Inflammatory macrophage treated with lipopolysaccharide for 1 hour (primary cell): ENCODE results near the gene LRRFIP2.

Experiments used
- DNase-seq, 2 donors: peaks; one replicate each; pipeline ENCODE4 v3.0.0-alpha.2; 2020 to 2022

LRRFIP2 gene

GRCh38 chr3:37114251-37115145, 59.9 kb downstream of the LRRFIP2 start:
- DNase-seq: peak; percentile 57 to 80

- no peak for DNase-seq
Measured at GRCh38 chr3:37112987-37113386, 61.4 kb downstream of the LRRFIP2 start.

GRCh38 chr3:37111199-37111598, 63.2 kb downstream of the LRRFIP2 start:
- DNase-seq: no peak

- DNase-seq: no peak
Measured at GRCh38 chr3:37107846-37108245, 66.5 kb downstream of the LRRFIP2 start.

- DNase-seq: no peak
Measured at GRCh38 chr3:37103103-37103808, 71.1 kb downstream of the LRRFIP2 start.

- no peak for DNase-seq
Measured at GRCh38 chr3:37100411-37100810, 74.0 kb downstream of the LRRFIP2 start.

GRCh38 chr3:37099469-37099868, 74.9 kb downstream of the LRRFIP2 start:
- no peak for DNase-seq

GRCh38 chr3:37098884-37099283, 75.5 kb downstream of the LRRFIP2 start:
- DNase-seq: no peak

- no peak for DNase-seq
Measured at GRCh38 chr3:37097776-37098175, 76.6 kb downstream of the LRRFIP2 start.

- no peak for DNase-seq
Measured at GRCh38 chr3:37096975-37097374, 77.4 kb downstream of the LRRFIP2 start.

GRCh38 chr3:37096288-37096687, 78.1 kb downstream of the LRRFIP2 start:
- no peak for DNase-seq

GRCh38 chr3:37094636-37095035, 79.7 kb downstream of the LRRFIP2 start:
- DNase-seq: no peak

- no peak for DNase-seq
Measured at GRCh38 chr3:37093481-37093880, 80.9 kb downstream of the LRRFIP2 start.

GRCh38 chr3:37092484-37092883, 81.9 kb downstream of the LRRFIP2 start:
- DNase-seq: no peak

GRCh38 chr3:37087870-37088269, 86.5 kb downstream of the LRRFIP2 start:
- DNase-seq: no peak

GRCh38 chr3:37086918-37087317, 87.5 kb downstream of the LRRFIP2 start:
- no peak for DNase-seq

- DNase-seq: no peak
Measured at GRCh38 chr3:37082317-37082716, 92.1 kb downstream of the LRRFIP2 start.

- DNase-seq: no peak
Measured at GRCh38 chr3:37075955-37076354, 98.4 kb downstream of the LRRFIP2 start.

- no peak for DNase-seq
Measured at GRCh38 chr3:37074178-37074577, 100.2 kb downstream of the LRRFIP2 start.

- no peak for DNase-seq
Measured at GRCh38 chr3:37072892-37073291, 101.5 kb downstream of the LRRFIP2 start.

GRCh38 chr3:37071921-37072320, 102.5 kb downstream of the LRRFIP2 start:
- DNase-seq: no peak

GRCh38 chr3:37068031-37068430, 106.4 kb downstream of the LRRFIP2 start:
- no peak for DNase-seq

GRCh38 chr3:37067577-37067976, 106.8 kb downstream of the LRRFIP2 start:
- no peak for DNase-seq

GRCh38 chr3:37064747-37065146, 109.6 kb downstream of the LRRFIP2 start:
- no peak for DNase-seq
